Smooth muscle cell of the pulmonary artery (primary cell): Measurements from ENCODE around the gene HVCN1. TPM values are rescaled to one million over a fixed set of nuclear protein-coding genes. Genes with fewer than 3 reads are reported as not detected.

ENCODE experiments used
- total RNA-seq: library from RNA; depleted of rRNA; stranded (reverse); fragments of >200 nt; gene quantifications from 2 replicates; pipeline ENCODE4 v1.2.3, GENCODE V29; 2014

HVCN1 gene, protein sequence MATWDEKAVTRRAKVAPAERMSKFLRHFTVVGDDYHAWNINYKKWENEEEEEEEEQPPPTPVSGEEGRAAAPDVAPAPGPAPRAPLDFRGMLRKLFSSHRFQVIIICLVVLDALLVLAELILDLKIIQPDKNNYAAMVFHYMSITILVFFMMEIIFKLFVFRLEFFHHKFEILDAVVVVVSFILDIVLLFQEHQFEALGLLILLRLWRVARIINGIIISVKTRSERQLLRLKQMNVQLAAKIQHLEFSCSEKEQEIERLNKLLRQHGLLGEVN
- 2.3 and 2.7 TPM in 2 replicates for total RNA-seq

DNA sequence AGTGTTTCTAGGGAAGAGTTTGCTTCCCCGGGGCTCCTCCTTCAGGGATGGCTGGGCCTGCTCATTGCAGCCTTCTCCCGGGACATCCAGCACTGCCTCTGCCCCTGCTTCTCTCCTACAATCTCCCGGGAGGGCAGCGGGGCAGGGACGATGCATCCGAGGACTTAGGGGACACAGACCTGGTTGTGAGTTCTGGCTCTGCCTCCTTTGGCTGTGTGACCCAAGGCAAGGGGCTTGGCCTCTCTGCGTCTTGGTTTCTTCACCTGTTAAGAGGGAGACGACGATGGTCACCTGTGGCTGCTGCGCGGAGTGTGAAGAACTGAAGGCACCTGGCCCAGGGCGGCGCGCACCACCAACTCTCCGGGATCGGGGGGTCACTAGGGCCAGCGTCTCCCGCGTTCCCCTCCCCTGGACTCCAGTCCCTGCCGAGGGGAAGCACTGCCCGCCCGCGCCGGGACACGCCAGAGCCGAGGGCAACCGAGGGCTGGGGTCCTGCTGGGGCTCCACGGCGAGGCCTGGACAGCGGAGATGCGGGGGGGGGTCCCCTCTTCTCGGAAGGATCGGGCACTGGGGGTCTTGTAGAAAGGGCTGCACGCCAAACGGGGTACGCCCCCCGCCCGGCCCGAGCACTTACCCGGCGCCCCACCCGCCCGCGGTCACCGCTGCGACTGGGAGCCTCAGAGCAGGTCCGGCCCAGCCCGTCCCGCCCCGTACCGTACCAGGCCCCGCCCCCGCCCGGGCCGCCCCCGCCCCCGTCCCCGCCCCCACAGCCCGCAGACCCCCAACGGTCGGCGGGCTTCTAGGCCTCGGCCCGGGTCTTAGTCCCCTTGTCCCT, at the start of gene HVCN1:
Gene HVCN1, minus strand, starts transcription at position 670 of the 835 bp plus-strand sequence. CDS start 5,870 bp downstream, outside the sequence.

DNA sequence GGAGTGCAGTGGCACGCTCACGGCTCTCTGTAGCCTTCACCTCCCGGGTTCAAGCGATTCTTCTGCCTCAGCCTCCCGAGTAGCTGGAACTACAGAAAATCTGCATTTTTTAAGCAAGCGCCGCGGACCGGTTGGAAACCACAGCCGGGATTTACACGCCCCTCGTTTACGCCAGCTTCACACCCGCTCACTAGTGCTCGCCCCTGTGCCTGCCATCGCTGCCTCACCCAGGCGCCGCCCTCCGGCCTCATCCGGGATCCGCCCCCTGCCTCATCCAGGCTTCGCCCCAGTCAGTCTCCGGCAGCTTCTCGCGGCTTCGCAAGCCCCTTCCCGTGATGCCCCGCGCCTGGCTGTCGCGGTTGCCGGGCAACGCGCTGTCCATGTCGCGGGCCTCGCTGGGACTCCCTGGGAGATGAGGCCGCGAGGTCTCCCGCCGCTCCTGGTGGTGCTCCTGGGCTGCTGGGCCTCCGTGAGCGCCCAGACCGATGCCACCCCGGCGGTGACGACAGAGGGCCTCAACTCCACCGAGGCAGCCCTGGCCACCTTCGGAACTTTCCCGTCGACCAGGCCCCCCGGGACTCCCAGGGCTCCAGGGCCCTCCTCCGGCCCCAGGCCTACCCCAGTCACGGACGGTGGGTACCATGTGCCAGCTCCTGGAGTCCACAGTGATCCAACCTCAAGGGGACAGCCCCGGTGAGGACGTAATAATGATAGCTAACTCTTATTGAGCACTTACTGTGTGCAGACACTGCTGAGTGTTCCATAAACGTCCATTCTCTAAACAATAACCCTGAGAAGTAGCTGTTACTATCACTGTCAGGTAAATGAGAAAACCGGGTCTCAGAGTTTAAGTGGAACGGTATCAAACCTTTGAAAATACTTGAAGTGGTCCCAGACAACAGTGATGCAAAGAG, 74.9 kb downstream of the HVCN1 start, which contains the start of gene TCTN1:
Gene TCTN1, plus strand, starts transcription at position 359 of the 914 bp plus-strand sequence. Its CDS starts 54 bp downstream, at position 413.

Other genes starting within 250 kb of the HVCN1 start
- gene ARPC3, start 238.8 kb downstream of the HVCN1 start, total RNA-seq: 136 and 158 TPM in 2 replicates
- gene GPN3, start 220.9 kb downstream of the HVCN1 start, total RNA-seq: 11.5 and 17.1 TPM in 2 replicates
- gene FAM216A, start 220.3 kb downstream of the HVCN1 start, total RNA-seq: 11.9 and 17.3 TPM in 2 replicates
- 45.0 and 50.9 TPM in 2 replicates for gene VPS29, start 187.0 kb downstream of the HVCN1 start, total RNA-seq
- 0.40 and 0.46 TPM in 2 replicates for gene RAD9B, start 186.8 kb downstream of the HVCN1 start, total RNA-seq
- 9.1 and 11.0 TPM in 2 replicates for gene PPTC7, start 105.8 kb downstream of the HVCN1 start, total RNA-seq
- gene TCTN1, start 75.0 kb downstream of the HVCN1 start, total RNA-seq: 40.6 and 42.1 TPM in 2 replicates
- 47.4 and 70.4 TPM in 2 replicates for gene PPP1CC, start 53.8 kb upstream of the HVCN1 start, total RNA-seq
- not detected in 2 replicates for gene CCDC63, start 157.9 kb upstream of the HVCN1 start, total RNA-seq
- gene MYL2, start 231.5 kb upstream of the HVCN1 start, total RNA-seq: not detected in 2 replicates